Stimulated activated naive CD8-positive, alpha-beta T cell treated with anti-CD3 and anti-CD28 coated beads, Interleukin-15, Interleukin-2, amounts not matched to agents 100 U/mL and 50 U/mL, for 24 hours (primary cell): ENCODE measurements around the gene NREP.

ENCODE experiments used
- ATAC-seq: fragments of 150-1000 bp; cut with Tn5 transposase; one replicate; pipeline ENCODE4 v1.10.0; 2021
- DNase-seq: peaks from one replicate; pipeline ENCODE4 v3.0.0; 2021

The NREP gene

DNA sequence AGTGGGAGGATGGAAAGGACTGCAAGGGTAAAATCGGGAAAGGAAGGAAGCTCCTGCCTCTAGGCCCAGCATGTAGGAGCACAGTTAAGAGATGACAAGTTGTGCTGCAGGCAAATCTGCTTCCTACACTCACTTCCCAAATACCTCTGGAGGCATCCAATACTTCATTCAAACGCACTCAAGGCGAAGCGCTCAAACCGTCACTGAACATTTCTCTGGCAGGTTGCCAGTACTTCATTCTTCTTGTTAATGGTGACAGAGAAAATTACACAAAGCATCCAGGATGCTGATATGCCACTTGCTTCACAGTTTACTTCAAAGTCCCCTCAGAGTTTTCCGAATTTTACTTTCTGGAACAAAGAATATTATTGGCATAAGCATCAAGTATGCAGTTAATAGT lies 59.8 kb downstream of the NREP start:
- no peak for ATAC-seq
- DNase-seq, result no peak

DNA sequence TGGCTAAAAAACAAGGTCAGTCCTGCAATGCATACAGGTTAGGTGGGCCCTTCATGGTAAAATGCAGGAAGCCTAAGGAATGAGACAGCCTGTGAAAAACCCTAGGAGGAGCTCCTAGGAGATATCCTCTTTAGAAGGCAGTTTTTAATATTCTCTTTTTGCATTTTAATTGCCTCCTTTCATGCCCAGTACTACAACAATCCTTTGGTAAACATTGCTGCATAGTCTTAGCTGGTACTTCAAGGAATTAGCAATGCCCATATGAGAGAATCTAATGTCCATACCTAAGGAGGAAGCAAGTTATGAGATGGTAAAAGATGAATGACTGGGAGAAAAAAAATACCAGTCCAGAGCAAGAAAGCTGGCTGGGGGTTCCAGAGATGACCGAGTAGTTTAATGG lies 61.0 kb downstream of the NREP start:
- ATAC-seq (no peak), DNase-seq (no peak)

DNA sequence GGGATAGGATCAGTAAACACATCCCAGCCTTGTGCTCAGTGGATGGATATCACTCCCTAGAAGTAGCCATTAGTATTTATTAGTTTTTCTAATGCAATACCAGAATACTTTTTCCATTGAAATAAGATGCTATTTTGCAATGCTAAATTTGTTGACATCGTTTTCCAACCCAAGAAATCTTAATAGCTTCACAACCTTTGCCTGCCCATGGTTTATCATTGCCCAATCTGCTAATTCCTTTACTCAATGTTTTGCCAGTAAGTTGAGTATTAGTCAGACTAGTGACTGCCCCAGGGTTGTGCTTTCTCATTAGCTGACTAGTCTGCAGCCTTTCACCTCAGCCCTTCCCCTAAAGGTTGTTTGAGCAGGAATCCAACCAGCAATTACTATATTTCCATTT lies 62.9 kb downstream of the NREP start:
- no peak for DNase-seq
- no peak for ATAC-seq

DNA sequence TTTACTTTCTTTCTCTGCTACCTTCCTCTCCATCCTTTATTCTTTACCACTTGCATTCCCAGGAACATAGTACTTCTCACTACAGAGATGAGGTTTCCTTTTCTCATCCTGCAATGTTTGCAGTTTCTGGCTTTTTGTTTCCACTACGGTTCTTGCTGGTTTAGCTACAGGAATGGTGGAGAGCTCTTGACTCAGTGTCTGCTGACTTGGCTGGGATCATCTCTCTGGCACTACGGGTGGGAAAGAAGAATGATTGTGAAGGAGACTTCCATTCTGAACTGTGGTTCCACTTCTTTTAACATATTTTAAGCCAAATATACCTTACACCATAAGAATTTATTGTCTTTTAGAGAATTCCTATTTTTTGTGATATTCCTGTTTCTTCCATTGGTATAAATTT lies 65.1 kb downstream of the NREP start:
- no peak for DNase-seq
- no peak for ATAC-seq

DNA sequence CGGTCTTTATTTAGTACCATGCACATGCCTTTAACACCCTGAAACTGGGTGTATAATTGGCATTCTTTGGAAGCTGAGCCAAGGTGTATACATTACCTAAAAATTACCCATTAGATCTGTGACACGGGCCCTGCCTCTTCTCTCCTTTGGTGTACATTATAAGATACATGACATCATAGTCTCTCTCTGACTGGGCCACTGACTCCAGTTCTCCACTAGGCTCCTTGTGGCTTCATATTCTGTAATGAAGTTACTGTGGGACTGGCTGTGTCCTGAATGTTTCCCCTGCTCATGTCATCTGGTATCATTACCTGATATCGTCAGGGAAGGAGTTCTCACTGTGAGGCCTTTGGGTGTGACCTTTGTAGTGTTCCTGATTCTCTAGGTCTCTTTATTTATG lies 65.5 kb downstream of the NREP start:
- no peak for ATAC-seq
- no peak for DNase-seq

DNA sequence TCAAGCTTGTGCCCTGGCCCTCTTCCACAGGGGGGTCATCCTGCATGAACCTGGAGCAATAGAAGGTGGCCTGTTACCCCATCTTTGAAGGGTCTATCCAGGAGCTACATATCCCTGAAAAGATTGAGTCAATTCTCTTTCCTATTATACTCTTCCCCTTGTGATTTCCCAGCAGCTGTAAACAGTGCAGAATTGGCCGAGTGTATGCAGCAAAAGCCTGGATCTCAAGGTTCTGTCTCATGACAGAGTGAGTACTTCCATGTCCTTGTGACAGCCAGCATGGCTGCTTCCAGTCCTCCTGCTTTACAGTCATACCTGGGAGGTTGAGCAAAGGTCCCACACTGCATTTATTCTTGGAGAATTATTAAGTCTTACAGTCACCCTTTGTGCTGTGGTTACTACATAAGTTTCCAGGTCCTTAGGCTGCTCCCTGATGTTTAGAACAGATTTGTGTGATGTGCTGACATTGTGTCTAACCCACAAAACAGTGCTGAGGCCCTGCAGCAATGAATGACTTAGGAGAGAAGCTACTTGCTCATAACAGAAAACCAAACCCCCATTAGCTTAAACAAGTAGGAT lies 67.5 kb downstream of the NREP start:
- ATAC-seq (no peak), DNase-seq (no peak)

DNA sequence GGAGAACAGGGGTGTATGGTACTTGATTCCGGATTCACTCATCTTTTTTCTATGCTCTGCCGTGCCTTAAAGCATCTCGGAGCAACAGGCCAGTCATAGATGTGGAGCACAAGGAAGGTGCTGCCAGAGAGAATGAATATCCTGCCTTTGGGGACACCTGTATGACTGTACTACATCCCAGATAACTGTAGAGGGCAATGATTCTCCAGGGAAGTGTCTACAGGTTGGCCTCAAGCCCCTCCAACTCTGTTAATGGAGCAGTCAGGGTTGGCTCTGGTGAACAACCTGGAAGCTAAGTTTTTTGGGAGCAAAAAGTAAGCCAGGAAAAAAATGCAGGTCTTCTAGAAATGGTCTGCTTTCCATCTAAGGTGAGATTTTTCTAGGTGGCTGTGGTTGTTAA lies 71.0 kb downstream of the NREP start:
- no peak for DNase-seq

DNA sequence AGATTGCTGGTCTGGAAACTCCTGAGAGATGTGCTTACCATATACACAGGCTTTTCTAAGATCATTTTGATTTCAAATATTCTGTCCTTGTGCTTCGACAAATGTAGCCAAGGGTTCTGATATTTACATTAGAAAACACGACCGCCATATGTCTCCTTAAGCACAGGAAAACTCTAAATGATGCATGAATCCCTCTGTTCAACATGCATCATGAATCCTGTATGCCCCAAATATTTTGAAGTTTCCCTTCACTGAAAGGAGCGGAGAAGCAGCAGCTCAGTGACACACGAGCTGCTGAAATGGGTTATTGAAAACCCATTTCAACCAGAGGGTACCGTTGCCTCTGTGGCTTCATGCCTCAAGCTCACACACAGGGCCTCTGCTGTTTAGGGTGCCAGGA lies 74.4 kb downstream of the NREP start:
- DNase-seq (no peak), ATAC-seq (no peak)

More for the DNA sequence above, 71.0 kb downstream of the NREP start:
- ATAC-seq, result no peak

DNA sequence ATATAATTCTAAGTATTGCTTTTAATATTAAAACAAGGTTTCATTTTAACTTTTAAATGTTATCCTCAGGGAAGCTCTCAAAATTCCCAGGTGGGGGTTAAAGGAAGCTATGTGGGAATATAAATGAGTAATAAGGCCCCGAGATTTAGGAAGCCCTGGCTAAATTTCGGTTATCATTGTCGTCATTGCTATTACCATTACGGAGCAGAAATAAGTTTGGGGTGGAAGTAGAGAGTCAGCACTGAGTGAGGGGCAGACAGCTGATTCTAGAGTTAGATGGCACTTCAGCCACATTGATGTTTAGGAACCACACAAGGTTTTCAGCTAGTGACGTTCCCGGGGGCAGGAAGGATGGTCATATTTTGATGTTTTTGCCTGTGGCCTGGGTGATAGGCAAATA lies 74.9 kb downstream of the NREP start:
- DNase-seq (no peak), ATAC-seq (no peak)

DNA sequence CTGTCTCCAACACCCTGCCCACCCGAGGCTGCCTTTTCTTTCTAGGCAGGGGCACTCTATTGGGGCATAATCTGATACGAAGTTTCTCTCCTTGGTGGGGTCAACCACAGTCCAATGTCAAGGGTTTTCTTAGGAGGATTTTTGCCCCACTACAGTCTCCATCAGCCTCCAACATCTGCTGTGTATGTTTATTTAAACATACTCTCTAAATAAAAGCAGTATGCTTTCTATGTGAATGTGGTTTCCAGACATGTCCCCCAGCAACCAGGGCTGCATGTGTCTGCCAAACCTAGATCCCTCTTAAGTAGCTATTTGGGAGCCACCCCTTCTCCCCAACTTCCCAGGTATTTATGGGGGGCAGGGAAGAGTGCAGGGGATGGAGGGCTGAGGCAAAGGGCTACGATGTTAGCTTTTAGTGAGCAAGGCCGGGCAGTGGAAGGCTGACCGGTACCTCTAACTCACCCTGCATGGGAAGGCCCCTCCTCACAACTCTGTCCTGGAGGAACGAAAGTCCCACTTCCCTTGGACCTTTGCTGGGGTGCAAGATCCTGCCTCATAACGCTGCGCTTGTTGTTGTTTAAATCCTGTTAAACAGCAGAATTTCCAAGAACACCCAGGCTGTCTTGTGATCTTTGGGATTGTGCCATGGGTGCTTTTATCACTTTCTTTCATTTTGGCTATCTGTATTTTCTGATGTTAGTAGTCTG lies 75.4 kb downstream of the NREP start:
- ATAC-seq (no peak), DNase-seq (no peak)

DNA sequence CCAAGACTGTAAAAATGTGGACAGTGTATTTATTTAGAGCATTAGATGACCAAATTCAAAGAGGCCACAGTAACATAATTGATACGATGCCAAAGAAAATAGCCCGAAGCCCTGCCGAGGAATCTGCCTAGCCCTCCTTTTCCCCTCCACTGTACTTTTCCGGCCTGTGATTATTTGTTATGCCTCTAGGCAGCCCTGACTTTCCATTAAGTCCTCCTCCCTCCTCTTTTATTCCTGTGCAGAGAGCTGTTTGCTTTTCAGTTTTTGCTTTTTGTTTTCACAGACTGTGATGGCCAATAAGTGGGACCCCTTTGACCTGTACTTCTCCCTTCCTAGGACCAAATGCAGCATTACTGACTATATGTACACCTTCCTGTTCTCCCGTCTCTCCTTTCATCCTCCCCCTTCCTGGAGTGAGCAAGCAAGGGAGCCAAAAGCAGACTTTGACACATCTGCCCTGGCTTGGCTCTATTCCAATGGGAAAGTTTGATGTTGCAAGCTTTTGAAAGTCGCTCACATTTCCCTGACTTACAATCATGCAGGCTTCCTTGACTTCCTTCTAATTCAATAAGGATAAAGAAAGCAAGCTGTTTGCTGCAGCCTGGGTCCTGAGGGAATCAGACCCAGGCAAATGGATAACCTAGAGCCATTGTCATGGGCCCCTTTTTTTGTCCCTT lies 76.1 kb downstream of the NREP start:
- DNase-seq (no peak), ATAC-seq (no peak)

DNA sequence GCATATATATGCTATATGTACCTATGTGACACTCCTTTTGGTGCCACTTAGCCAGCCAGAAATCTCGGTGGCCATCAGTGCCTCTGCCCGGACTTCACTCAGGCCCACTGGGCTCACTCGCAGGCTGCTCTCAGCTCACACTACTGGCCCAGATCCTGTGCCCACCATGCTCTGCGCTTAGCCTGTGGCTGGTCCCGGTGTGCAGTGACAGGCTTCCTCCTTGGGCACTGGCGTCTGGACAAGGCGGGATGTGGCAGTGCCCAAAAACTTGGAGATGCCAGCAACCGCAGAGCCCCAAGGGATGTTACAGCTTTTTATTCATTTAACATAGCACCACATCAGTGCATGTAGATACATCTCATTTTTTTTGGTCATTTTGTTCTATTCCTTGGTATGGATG lies 77.4 kb downstream of the NREP start:
- DNase-seq, result no peak
- ATAC-seq, result peak; percentile 14
